Measurements from ENCODE around the gene RANBP9. TPM values are rescaled to one million over a fixed set of nuclear protein-coding genes. Genes with fewer than 3 reads are reported as not detected.

RANBP9 gene
- total and polyA plus RNA-seq, 9 of the 15 experiments (the other 6 are each of a cell fraction or from before 2014, with no cell fraction given): 27.5 to 130 (median 61.5) TPM

DNA sequence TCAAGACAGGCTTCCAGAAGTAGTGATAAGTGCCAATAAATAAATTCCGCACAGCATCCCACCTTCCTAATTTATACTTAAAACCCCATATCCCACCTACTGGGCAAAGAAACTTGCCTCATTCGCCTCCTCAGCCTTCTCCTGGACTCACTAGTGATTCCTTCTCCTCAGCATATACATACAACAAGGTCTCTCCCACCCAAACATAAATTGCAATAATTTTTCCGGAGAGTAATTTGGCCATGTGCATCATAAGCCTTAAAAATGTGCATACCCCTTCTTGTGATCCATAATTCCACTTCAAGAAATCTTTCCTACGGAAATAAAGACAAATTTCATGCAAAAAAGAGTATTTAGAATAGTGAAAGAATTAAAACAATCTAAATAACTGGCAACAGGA, 26.8 kb downstream of the RANBP9 start:
- Histone ChIP-seq H3K79me2 (ENCODE audit: control insufficient read depth, insufficient read depth, low read length) (peaks cover 97% of the 10 kb centered on the region), H3K36me3 (ENCODE audit: control insufficient read depth, insufficient read depth, low read length) (peaks cover 57% of the 10 kb centered on the region), H3K9ac (ENCODE audit: insufficient read depth in 1 of 2, low read depth in 2 of 2, low read length in 2 of 2) (no peak overlapping the region), H3K4me3 (no peak overlapping the region), H2AFZ (ENCODE audit: low read depth, low read length) (no peak overlapping the region), H3K4me1 (replicated peaks in 1 of 2; ENCODE audit: control insufficient read depth in 2 of 2, insufficient read depth in 2 of 2, low read length in 2 of 2) (peaks cover 14 to 39% of the 10 kb centered on the region in 2 experiments), H4K20me1 (replicated peaks; ENCODE audit: control insufficient read depth, insufficient read depth, low read length) (no peaks in the 10 kb centered on the region), H3K27me3 (ENCODE audit: control insufficient read depth in 2 of 2, insufficient read depth in 2 of 2, low read length in 2 of 2) (no peaks in the 10 kb centered on the region), H3K9me1 (ENCODE audit: control insufficient read depth, insufficient read depth, low read length) (no peaks in the 10 kb centered on the region), H3K27ac (ENCODE audit: extremely low read depth, low read depth, low read length) (no peak overlapping the region), H3K4me2 (ENCODE audit: insufficient read depth, low read length) (no peak overlapping the region), H3K9me3 (replicated peaks; ENCODE audit: control insufficient read depth, insufficient read depth, low read depth, low read length) (no peaks in the 10 kb centered on the region)
- TF ChIP-seq HDAC8 (tag; IDR thresholded peaks at IDR 0.05) (no peak), COPS2 (conservative IDR thresholded peaks at IDR 0.05) (no peak), ZFP36 (IDR thresholded peaks at IDR 0.05; ENCODE audit: low read depth, low read length, partially characterized antibody) (no peak), SPI1 (IDR thresholded peaks at IDR 0.05; ENCODE audit: borderline replicate concordance, low read depth, low read length) (no peak), ETV6 (IDR thresholded peaks at IDR 0.05; ENCODE audit: borderline replicate concordance in 1 of 2, low read depth in 2 of 2, low read length in 1 of 2) (no peak), ETV6 (CRISPR knock-in tag; IDR thresholded peaks at IDR 0.05; ENCODE audit: borderline replicate concordance) (no peak)
- TF ChIP-seq, protein P1, sequence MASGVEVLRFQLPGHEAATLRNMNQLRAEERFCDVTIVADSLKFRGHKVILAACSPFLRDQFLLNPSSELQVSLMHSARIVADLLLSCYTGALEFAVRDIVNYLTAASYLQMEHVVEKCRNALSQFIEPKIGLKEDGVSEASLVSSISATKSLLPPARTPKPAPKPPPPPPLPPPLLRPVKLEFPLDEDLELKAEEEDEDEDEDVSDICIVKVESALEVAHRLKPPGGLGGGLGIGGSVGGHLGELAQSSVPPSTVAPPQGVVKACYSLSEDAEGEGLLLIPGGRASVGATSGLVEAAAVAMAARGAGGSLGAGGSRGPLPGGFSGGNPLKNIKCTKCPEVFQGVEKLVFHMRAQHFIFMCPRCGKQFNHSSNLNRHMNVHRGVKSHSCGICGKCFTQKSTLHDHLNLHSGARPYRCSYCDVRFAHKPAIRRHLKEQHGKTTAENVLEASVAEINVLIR (CRISPR knock-in tag; IDR thresholded peaks at IDR 0.05): no peak
- intact Hi-C loops (cut with micrococcal nuclease) (no loop called here), in situ Hi-C loops (cut with MboI) (no loop called here)
- DNase-seq (ENCODE audit: extremely low read depth in 1 of 4, low spot score in 3 of 4) (no peak), ATAC-seq (no peak), FAIRE-seq (no peak)
- POLR2A ChIA-PET: interaction anchor here (0.5 to 2.1 kb wide), 4 partner anchors 11 to 126 kb away, joined by 3 to 10 read pairs (median 7); no protein-coding TSS in a partner anchor
- 91% methylated on average over 4 of the region's 4 CpGs for WGBS (ENCODE audit: insufficient coverage, low coverage, missing lambda C conversion rate)
- CTCF ChIA-PET (ENCODE audit: low intra/inter-chr PET ratio): no interaction called here
- BruUV-seq (replicated peaks): no TSS peak

Data from K562 (cell line).